A549 treated with GW870086 at 1 μM for 4 hours (cell line): Measurements from ENCODE around the gene SYNE1. TPM values are rescaled to one million over a fixed set of nuclear protein-coding genes. Genes with fewer than 3 reads are reported as not detected.

Experiments
- total RNA-seq: library from RNA; stranded (reverse); fragments of 200-300 nt; extraction: Qiagen RNA extraction; gene quantifications from 5 replicates; pipeline ENCODE4 v1.2.3, GENCODE V29; 2022; ENCODE audit warnings: low read depth

Gene SYNE1
- 19.9 to 22.4 TPM (median 21.2 TPM) in 5 replicates for total RNA-seq

DNA sequence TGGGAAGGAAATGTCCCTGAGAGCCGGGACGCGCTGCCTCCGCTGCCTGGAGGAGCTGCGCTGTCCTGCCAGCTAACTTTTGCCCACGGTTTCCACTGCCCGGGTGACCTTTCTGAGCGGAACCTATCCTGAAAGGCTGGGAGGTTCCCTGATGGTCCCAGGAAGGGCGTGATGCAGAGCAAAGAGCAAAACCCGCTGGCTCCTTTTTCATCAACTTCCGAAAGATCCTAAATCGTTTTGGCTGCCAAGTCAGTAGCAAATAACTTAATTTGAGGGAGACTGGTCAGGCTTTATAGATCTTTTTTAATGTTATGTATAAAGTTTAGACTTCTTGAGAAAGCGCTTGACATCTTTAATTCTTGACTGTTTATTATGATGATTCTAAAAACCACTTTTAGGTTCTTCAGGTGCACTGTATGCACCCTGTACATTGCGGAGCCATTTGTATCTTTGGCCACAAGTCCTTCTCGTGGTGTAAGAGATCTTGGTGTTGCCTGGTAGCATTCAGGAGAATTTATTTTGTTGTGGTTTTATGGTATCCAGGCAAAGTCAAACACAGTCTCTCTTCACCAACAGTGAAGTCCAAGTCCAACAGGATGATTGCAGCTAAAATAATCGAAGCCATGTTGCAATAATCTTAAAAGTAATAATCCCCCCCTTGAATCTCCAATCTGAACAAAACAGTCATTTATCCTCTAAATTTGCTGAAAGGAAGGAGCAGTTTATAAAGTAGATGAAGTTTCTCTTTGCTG, at the start of gene SYNE1:
Gene SYNE1, minus strand, starts transcription at position 67 of the 752 bp plus-strand sequence. CDS start 9,031 bp downstream, outside the sequence.

Other genes starting within 250 kb of the SYNE1 start
- 0.06 TPM in 1 of 5 replicates, not detected in the others for gene MYCT1, start 60.5 kb upstream of the SYNE1 start, total RNA-seq
- not detected in 5 replicates for gene VIP, start 113.4 kb upstream of the SYNE1 start, total RNA-seq